ENCODE results near the gene STKLD1. TPM values are rescaled to one million over a fixed set of nuclear protein-coding genes. Genes with fewer than 3 reads are reported as not detected.
"Not testable (repeated sequence)": the region's sequence is repeated elsewhere in the genome, so short reads cannot be mapped to it uniquely, and the experiment has no call there.

Gene STKLD1
- polyA plus RNA-seq, 4 donors = 0.79 to 8.1 (median 3.0) TPM

GRCh38 chr9:133443982-133444381, 67.8 kb downstream of the STKLD1 start:
- no peaks in the 10 kb centered on the region for H3K4me1 ChIP-seq (ENCODE audit: control insufficient read depth in 3 of 3, insufficient read depth in 2 of 3, low read depth in 1 of 3, low read length in 2 of 3)
- WGBS, 3 donors = 32 to 69% (median 46%) methylated on average over 8 of the region's 8 CpGs
- no peaks in the 10 kb centered on the region for H3K9me3 ChIP-seq (ENCODE audit: control insufficient read depth in 2 of 2, insufficient read depth in 1 of 2, low read depth in 1 of 2, low read length in 1 of 2)
- DNase-seq (peak in 1 of 2 donors; percentile 32), FAIRE-seq (no peak)
- H3K36me3 ChIP-seq (ENCODE audit: control insufficient read depth in 3 of 3, insufficient read depth in 2 of 3, low read depth in 1 of 3, low read length in 3 of 3) = peaks cover 0 to 14% (median 0%) of the 10 kb centered on the region in 3 donors
- H3K27me3 ChIP-seq (ENCODE audit: control insufficient read depth in 3 of 3, insufficient read depth in 3 of 3, low read length in 3 of 3) = no peaks in the 10 kb centered on the region
- no peak overlapping the region for H3K27ac ChIP-seq (ENCODE audit: low read depth in 1 of 3, low read length in 2 of 3)
- no peak overlapping the region for H3K4me3 ChIP-seq (ENCODE audit: low read depth in 1 of 3, low read length in 3 of 3)

GRCh38 chr9:133445293-133445969, 69.3 kb downstream of the STKLD1 start:
- Histone ChIP-seq H3K27ac (ENCODE audit: low read depth in 1 of 3, low read length in 2 of 3) (no peak overlapping the region), H3K9me3 (ENCODE audit: control insufficient read depth in 2 of 2, insufficient read depth in 1 of 2, low read depth in 1 of 2, low read length in 1 of 2) (no peaks in the 10 kb centered on the region), H3K27me3 (ENCODE audit: control insufficient read depth in 3 of 3, insufficient read depth in 3 of 3, low read length in 3 of 3) (no peaks in the 10 kb centered on the region), H3K36me3 (ENCODE audit: control insufficient read depth in 3 of 3, insufficient read depth in 2 of 3, low read depth in 1 of 3, low read length in 3 of 3) (peaks cover 0 to 7% (median 0%) of the 10 kb centered on the region in 3 donors), H3K4me3 (ENCODE audit: low read depth in 1 of 3, low read length in 3 of 3) (no peak overlapping the region), H3K4me1 (ENCODE audit: control insufficient read depth in 3 of 3, insufficient read depth in 2 of 3, low read depth in 1 of 3, low read length in 2 of 3) (no peaks in the 10 kb centered on the region)
- WGBS, 3 donors = 82 to 89% (median 85%) methylated on average over 22 to 23 of the region's 23 CpGs
- DNase-seq (no peak), FAIRE-seq (no peak)

DNA sequence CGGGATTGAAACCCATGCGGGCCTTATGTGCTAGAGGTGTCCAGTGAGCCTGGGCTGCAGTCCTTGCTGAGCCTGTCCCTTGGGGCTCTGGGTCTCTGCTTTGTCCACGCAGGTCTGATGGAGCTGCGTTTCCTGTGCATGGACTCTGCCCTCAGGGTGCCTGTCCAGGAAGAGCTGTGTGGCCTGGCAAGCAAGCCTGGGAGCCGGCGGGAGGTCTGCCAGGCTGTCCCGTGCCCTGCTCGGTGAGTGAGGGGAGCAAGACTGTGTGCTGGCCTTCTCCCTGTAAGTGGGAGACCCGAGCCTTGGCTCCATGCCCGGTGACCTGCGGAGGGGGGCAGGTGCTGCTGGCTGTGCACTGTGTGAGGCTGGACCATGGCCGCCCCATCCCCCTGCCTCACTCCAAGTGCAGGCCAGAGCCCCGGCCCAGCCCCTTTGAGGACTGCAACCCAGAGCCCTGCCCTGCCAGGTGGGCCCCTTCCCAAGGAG, 72.4 kb downstream of the STKLD1 start:
- no peaks in the 10 kb centered on the region for H3K4me1 ChIP-seq (ENCODE audit: control insufficient read depth in 3 of 3, insufficient read depth in 2 of 3, low read depth in 1 of 3, low read length in 2 of 3)
- no peaks in the 10 kb centered on the region for H3K36me3 ChIP-seq (ENCODE audit: control insufficient read depth in 3 of 3, insufficient read depth in 2 of 3, low read depth in 1 of 3, low read length in 3 of 3)
- FAIRE-seq = no peak
- DNase-seq = peak in 1 of 2 donors; percentile 44
- H3K4me3 ChIP-seq (ENCODE audit: low read depth in 1 of 3, low read length in 3 of 3) = no peak overlapping the region
- no peak overlapping the region for H3K27ac ChIP-seq (ENCODE audit: low read depth in 1 of 3, low read length in 2 of 3)
- H3K9me3 ChIP-seq (ENCODE audit: control insufficient read depth in 2 of 2, insufficient read depth in 1 of 2, low read depth in 1 of 2, low read length in 1 of 2) = no peaks in the 10 kb centered on the region
- WGBS, 3 donors = 37 to 68% (median 37%) methylated on average over 13 of the region's 13 CpGs
- H3K27me3 ChIP-seq (ENCODE audit: control insufficient read depth in 3 of 3, insufficient read depth in 3 of 3, low read length in 3 of 3) = no peaks in the 10 kb centered on the region

DNA sequence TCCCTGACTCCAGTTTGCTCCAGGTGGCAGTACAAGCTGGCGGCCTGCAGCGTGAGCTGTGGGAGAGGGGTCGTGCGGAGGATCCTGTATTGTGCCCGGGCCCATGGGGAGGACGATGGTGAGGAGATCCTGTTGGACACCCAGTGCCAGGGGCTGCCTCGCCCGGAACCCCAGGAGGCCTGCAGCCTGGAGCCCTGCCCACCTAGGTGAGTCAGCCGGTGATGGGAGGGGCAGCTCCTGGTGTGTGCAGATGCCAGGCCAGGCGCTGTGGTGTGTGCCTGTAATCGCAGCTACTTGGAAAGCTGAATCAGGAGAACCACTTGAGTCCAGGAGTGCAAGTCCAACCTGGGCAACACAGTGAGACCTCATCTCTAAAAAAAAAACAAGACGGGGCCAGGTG, 73.6 kb downstream of the STKLD1 start:
- Histone ChIP-seq H3K4me3 (ENCODE audit: low read depth in 1 of 3, low read length in 3 of 3) (no peak overlapping the region), H3K36me3 (ENCODE audit: control insufficient read depth in 3 of 3, insufficient read depth in 2 of 3, low read depth in 1 of 3, low read length in 3 of 3) (no peaks in the 10 kb centered on the region), H3K4me1 (ENCODE audit: control insufficient read depth in 3 of 3, insufficient read depth in 2 of 3, low read depth in 1 of 3, low read length in 2 of 3) (no peaks in the 10 kb centered on the region), H3K27me3 (ENCODE audit: control insufficient read depth in 3 of 3, insufficient read depth in 3 of 3, low read length in 3 of 3) (no peaks in the 10 kb centered on the region), H3K9me3 (ENCODE audit: control insufficient read depth in 2 of 2, insufficient read depth in 1 of 2, low read depth in 1 of 2, low read length in 1 of 2) (no peaks in the 10 kb centered on the region), H3K27ac (ENCODE audit: low read depth in 1 of 3, low read length in 2 of 3) (no peak overlapping the region)
- WGBS, 3 donors = 32 to 76% (median 48%) methylated on average over 12 of the region's 12 CpGs
- DNase-seq = peak in 1 of 2 donors; percentile 92
- no peak for FAIRE-seq

GRCh38 chr9:133451865-133452264, 75.7 kb downstream of the STKLD1 start:
- H3K27ac ChIP-seq (ENCODE audit: low read depth in 1 of 3, low read length in 2 of 3) = not testable (repeated sequence)

DNA sequence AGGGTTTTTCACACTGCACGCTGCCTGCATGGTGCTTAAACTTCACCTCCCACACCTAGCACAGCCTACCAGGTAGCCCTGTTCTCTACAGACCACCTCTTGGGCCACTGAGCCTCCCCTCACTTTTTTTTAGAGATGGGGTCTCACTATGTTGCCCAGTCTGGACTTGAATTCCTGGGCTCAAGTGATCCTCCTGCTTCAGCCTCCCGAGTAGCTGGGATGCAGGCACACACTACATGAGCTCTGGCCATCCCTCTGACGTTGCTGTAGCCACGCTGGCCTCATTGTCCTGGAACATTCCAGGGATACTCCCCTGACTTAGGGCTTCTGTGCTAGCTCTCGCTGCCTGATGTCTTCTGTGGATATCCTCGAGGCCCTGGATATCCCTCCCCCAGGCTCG, 76.4 kb downstream of the STKLD1 start:
- Histone ChIP-seq H3K27ac (ENCODE audit: low read depth in 1 of 3, low read length in 2 of 3) (no peak overlapping the region), H3K27me3 (ENCODE audit: control insufficient read depth in 3 of 3, insufficient read depth in 3 of 3, low read length in 3 of 3) (no peaks in the 10 kb centered on the region), H3K9me3 (ENCODE audit: control insufficient read depth in 2 of 2, insufficient read depth in 1 of 2, low read depth in 1 of 2, low read length in 1 of 2) (no peaks in the 10 kb centered on the region), H3K4me3 (ENCODE audit: low read depth in 1 of 3, low read length in 3 of 3) (no peak overlapping the region), H3K4me1 (ENCODE audit: control insufficient read depth in 3 of 3, insufficient read depth in 2 of 3, low read depth in 1 of 3, low read length in 2 of 3) (no peaks in the 10 kb centered on the region), H3K36me3 (ENCODE audit: control insufficient read depth in 3 of 3, insufficient read depth in 2 of 3, low read depth in 1 of 3, low read length in 3 of 3) (peaks cover 0 to 10% (median 0%) of the 10 kb centered on the region in 3 donors)
- WGBS, 3 donors = 87 to 89% (median 89%) methylated on average over 7 of the region's 7 CpGs
- DNase-seq (no peak), FAIRE-seq (no peak)

More at GRCh38 chr9:133451865-133452264, 75.7 kb downstream of the STKLD1 start:
- H3K4me3 ChIP-seq (ENCODE audit: low read depth in 1 of 3, low read length in 3 of 3); H3K36me3 ChIP-seq (ENCODE audit: control insufficient read depth in 3 of 3, insufficient read depth in 2 of 3, low read depth in 1 of 3, low read length in 3 of 3); H3K27me3 ChIP-seq (ENCODE audit: control insufficient read depth in 3 of 3, insufficient read depth in 3 of 3, low read length in 3 of 3); H3K9me3 ChIP-seq (ENCODE audit: control insufficient read depth in 2 of 2, insufficient read depth in 1 of 2, low read depth in 1 of 2, low read length in 1 of 2); FAIRE-seq; H3K4me1 ChIP-seq (ENCODE audit: control insufficient read depth in 3 of 3, insufficient read depth in 2 of 3, low read depth in 1 of 3, low read length in 2 of 3); DNase-seq: not testable (repeated sequence)
- WGBS, 3 donors = 93 to 98% (median 96%) methylated on average over 5 of the region's 5 CpGs

DNA sequence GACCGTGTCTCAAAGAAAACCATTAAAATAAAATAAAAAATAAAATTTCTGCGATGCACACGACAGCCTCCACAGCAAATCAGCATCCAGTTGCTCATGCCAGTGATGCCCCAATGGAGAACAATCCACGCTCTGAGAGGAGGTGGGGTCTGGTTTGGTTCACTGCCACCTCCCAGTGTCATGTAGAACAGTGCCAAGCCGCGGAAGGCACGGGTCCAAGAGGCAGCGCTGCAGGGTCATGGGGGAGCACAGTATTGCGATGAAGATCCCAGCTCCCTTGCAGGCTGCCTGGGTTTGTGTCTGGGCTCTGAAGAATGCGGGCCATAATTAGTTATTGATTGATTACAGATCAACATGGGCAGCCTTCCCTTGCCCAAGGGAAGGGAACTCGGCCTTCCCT, 77.5 kb downstream of the STKLD1 start:
- H3K27me3 ChIP-seq (ENCODE audit: control insufficient read depth in 3 of 3, insufficient read depth in 3 of 3, low read length in 3 of 3) = no peaks in the 10 kb centered on the region
- H3K27ac ChIP-seq (ENCODE audit: low read depth in 1 of 3, low read length in 2 of 3) = no peak overlapping the region
- WGBS, 3 donors = 78 to 89% (median 83%) methylated on average over 11 of the region's 11 CpGs
- DNase-seq (no peak), FAIRE-seq (no peak)
- no peaks in the 10 kb centered on the region for H3K4me1 ChIP-seq (ENCODE audit: control insufficient read depth in 3 of 3, insufficient read depth in 2 of 3, low read depth in 1 of 3, low read length in 2 of 3)
- H3K9me3 ChIP-seq (ENCODE audit: control insufficient read depth in 2 of 2, insufficient read depth in 1 of 2, low read depth in 1 of 2, low read length in 1 of 2) = no peaks in the 10 kb centered on the region
- peaks cover 0 to 12% (median 0%) of the 10 kb centered on the region in 3 donors for H3K36me3 ChIP-seq (ENCODE audit: control insufficient read depth in 3 of 3, insufficient read depth in 2 of 3, low read depth in 1 of 3, low read length in 3 of 3)
- H3K4me3 ChIP-seq (ENCODE audit: low read depth in 1 of 3, low read length in 3 of 3) = no peak overlapping the region

GRCh38 chr9:133454325-133454724, 78.2 kb downstream of the STKLD1 start:
- DNase-seq (no peak), FAIRE-seq (no peak)
- H3K27ac ChIP-seq (ENCODE audit: low read depth in 1 of 3, low read length in 2 of 3) = no peak overlapping the region
- H3K4me3 ChIP-seq (ENCODE audit: low read depth in 1 of 3, low read length in 3 of 3) = no peak overlapping the region
- peaks cover 0 to 12% (median 0%) of the 10 kb centered on the region in 3 donors for H3K36me3 ChIP-seq (ENCODE audit: control insufficient read depth in 3 of 3, insufficient read depth in 2 of 3, low read depth in 1 of 3, low read length in 3 of 3)
- 91 to 92% (median 91%) methylated on average over 18 to 19 of the region's 19 CpGs for WGBS, 3 donors
- H3K27me3 ChIP-seq (ENCODE audit: control insufficient read depth in 3 of 3, insufficient read depth in 3 of 3, low read length in 3 of 3) = no peaks in the 10 kb centered on the region
- H3K9me3 ChIP-seq (ENCODE audit: control insufficient read depth in 2 of 2, insufficient read depth in 1 of 2, low read depth in 1 of 2, low read length in 1 of 2) = no peaks in the 10 kb centered on the region
- H3K4me1 ChIP-seq (ENCODE audit: control insufficient read depth in 3 of 3, insufficient read depth in 2 of 3, low read depth in 1 of 3, low read length in 2 of 3) = peaks cover 0 to 3% (median 0%) of the 10 kb centered on the region in 3 donors
